IMR-90 (cell line): ENCODE measurements around the gene ADGRG4. TPM values are rescaled to one million over a fixed set of nuclear protein-coding genes. Genes with fewer than 3 reads are reported as not detected.

Experiments
- ATAC-seq: fragments of 200-7000 bp; cut with Tn5 transposase; 2 replicates; pipeline ENCODE4 v1.9.1; 2020; ENCODE audit warnings: low read depth, mild to moderate bottlenecking, moderate library complexity
- BruUV-seq: library from RNA; stranded (reverse); fragments of 400-500 nt; replicated peaks from 2 replicates; lab custom pipeline; 2021; lab: Mats Ljungman, UMichigan
- CTCF ChIA-PET: fragments of 300-600 bp; formaldehyde crosslinking; extraction: SDS; loops from one replicate; lab custom pipeline; 2021; ENCODE audit warnings: antibody characterized with exemption; lab: Yijun Ruan, JAX
- POLR2A ChIA-PET: fragments of 300-600 bp; sonication (Branson Sonifier 250); formaldehyde crosslinking; loops from one replicate; lab custom pipeline; 2022; ENCODE audit warnings: antibody characterized with exemption; ENCODE audit not compliant: unreplicated experiment; lab: Charles Lee
- DNase-seq: peaks from one replicate; pipeline ENCODE4 v3.0.0; 2013
- H2AFZ ChIP-seq: replicated peaks from 2 replicates; pipeline ENCODE3; 2013; ENCODE audit warnings: low read length, mild to moderate bottlenecking; ENCODE audit not compliant: poor library complexity
- H2AK5ac ChIP-seq: 2 replicates; pipeline ENCODE4 v1.6.1; 2013; ENCODE audit warnings: low read depth, low read length, inconsistent platforms
- H2AK9ac ChIP-seq: replicated peaks from 2 replicates; pipeline ENCODE3; 2013; ENCODE audit warnings: mild to moderate bottlenecking, low read depth, low read length, moderate library complexity; ENCODE audit not compliant: poor library complexity
- H2BK120ac ChIP-seq: 2 replicates; pipeline ENCODE4 v1.6.1; 2013; ENCODE audit warnings: low read depth, low read length, inconsistent platforms
- H2BK15ac ChIP-seq: 3 replicates; pipeline ENCODE4 v1.6.1; 2013; ENCODE audit warnings: low read depth, low read length, inconsistent platforms
- H2BK20ac ChIP-seq: 2 replicates; pipeline ENCODE4 v1.6.1; 2013; ENCODE audit warnings: low read depth, mild to moderate bottlenecking, inconsistent platforms, low read length, moderate library complexity
- H2BK5ac ChIP-seq: 2 replicates; pipeline ENCODE4 v1.6.1; 2013; ENCODE audit warnings: mild to moderate bottlenecking, low read depth, low read length, inconsistent platforms; ENCODE audit not compliant: poor library complexity, severe bottlenecking
- H3K14ac ChIP-seq: replicated peaks from 2 replicates; pipeline ENCODE4 v1.6.1; 2013; ENCODE audit warnings: low read depth, low read length, inconsistent platforms
- H3K18ac ChIP-seq: 2 replicates; pipeline ENCODE4 v1.6.1; 2013; ENCODE audit warnings: low read depth, low read length, control low read depth
- H3K23ac ChIP-seq: 2 replicates; pipeline ENCODE4 v1.6.1; 2013; ENCODE audit warnings: low read depth, low read length, inconsistent platforms
- H3K27ac ChIP-seq: 2 replicates; pipeline ENCODE4 v1.5.1; 2013; ENCODE audit warnings: mild to moderate bottlenecking, control low read depth, low read length; ENCODE audit not compliant: insufficient read depth
- H3K27me3 ChIP-seq: 2 replicates; pipeline ENCODE4 v1.6.1; 2013; ENCODE audit warnings: low read length; ENCODE audit not compliant: control insufficient read depth, insufficient read depth
- H3K36me3 ChIP-seq: 2 replicates; pipeline ENCODE4 v1.6.1; 2013; ENCODE audit warnings: low read length, mixed read lengths; ENCODE audit not compliant: control insufficient read depth, insufficient read depth
- H3K4ac ChIP-seq: 2 replicates; pipeline ENCODE4 v1.6.1; 2013; ENCODE audit warnings: low read depth, low read length, inconsistent platforms
- H3K4me1 ChIP-seq: 2 replicates; pipeline ENCODE4 v1.6.1; 2013; ENCODE audit warnings: low read length, mixed read lengths; ENCODE audit not compliant: control insufficient read depth, insufficient read depth
- H3K4me2 ChIP-seq: 2 replicates; pipeline ENCODE4 v1.6.1; 2013; ENCODE audit warnings: low read depth, mild to moderate bottlenecking, control low read depth, low read length, moderate library complexity
- H3K4me3 ChIP-seq: 2 replicates; pipeline ENCODE4 v1.5.1; 2013; ENCODE audit warnings: low read depth, mild to moderate bottlenecking, control low read depth, low read length, moderate library complexity; ENCODE audit not compliant: insufficient read depth
- H3K56ac ChIP-seq: 2 replicates; pipeline ENCODE4 v1.6.1; 2013; ENCODE audit warnings: low read length, inconsistent platforms; ENCODE audit not compliant: insufficient read depth; ENCODE audit errors: extremely low read depth
- H3K79me1 ChIP-seq, 2 experiments: 2 replicates each; pipeline ENCODE4 v1.6.1; 2013; ENCODE audit warnings: low read length in 2 of 2, inconsistent platforms in 1 of 2, low read depth in 1 of 2
- H3K9ac ChIP-seq: 2 replicates; pipeline ENCODE4 v1.6.1; 2013; ENCODE audit warnings: low read depth, low read length, control low read depth
- H3K9me1 ChIP-seq: 2 replicates; pipeline ENCODE4 v1.6.1; 2013; ENCODE audit warnings: low read length, inconsistent platforms; ENCODE audit not compliant: insufficient read depth
- H3K9me3 ChIP-seq: 2 replicates; pipeline ENCODE4 v1.6.1; 2013; ENCODE audit warnings: low read length; ENCODE audit not compliant: control insufficient read depth, insufficient read depth
- H4K20me1 ChIP-seq: 2 replicates; pipeline ENCODE4 v1.6.1; 2013; ENCODE audit warnings: low read length, inconsistent platforms; ENCODE audit not compliant: insufficient read depth
- H4K5ac ChIP-seq: 2 replicates; pipeline ENCODE4 v1.6.1; 2013; ENCODE audit warnings: mild to moderate bottlenecking, low read depth, low read length, control low read depth
- H4K8ac ChIP-seq, 2 experiments: 2 replicates each; pipeline ENCODE4 v1.6.1; 2013; ENCODE audit warnings: low read depth in 2 of 2, low read length in 2 of 2, control low read depth in 1 of 2, inconsistent platforms in 1 of 2
- H4K91ac ChIP-seq: 2 replicates; pipeline ENCODE4 v1.6.1; 2013; ENCODE audit warnings: low read depth, low read length, inconsistent platforms; ENCODE audit not compliant: insufficient read depth
- MXI1 ChIP-seq: IDR thresholded peaks from 2 replicates; pipeline ENCODE4 v1.6.1; 2012; ENCODE audit warnings: low read depth, mild to moderate bottlenecking, low read length, moderate library complexity, borderline replicate concordance
- SMC3 ChIP-seq: fragments of 150-350 bp; IDR thresholded peaks from 2 replicates; pipeline ENCODE4 v1.6.1; 2016; ENCODE audit warnings: low read depth, mild to moderate bottlenecking, antibody characterized with exemption, low read length, moderate library complexity
- WGBS, 2 experiments: methylation state at CpG; one replicate each; pipeline versions ENCODE4 v1.1.5 to v1.1.7; 2013; ENCODE audit warnings: missing lambda C conversion rate in 2 of 2; ENCODE audit not compliant: insufficient read length in 1 of 2; ENCODE audit errors: extremely low coverage in 2 of 2; 5-methylcytosine and 5-hydroxymethylcytosine counted together
- dilution Hi-C: fragments of 300-500 bp; cut with HindIII; formaldehyde crosslinking; loops from one replicate; pipeline ENCODE4 v1.14.3; 2018; ENCODE audit warnings: low sequenced_read_pairs; ENCODE audit not compliant: unreplicated experiment
- in situ Hi-C: fragments of 300-500 bp; cut with MboI; formaldehyde crosslinking; loops from 3 replicates; pipeline ENCODE4 v1.14.3; 2019; ENCODE audit warnings: low sequenced_read_pairs, inconsistent platforms, mixed read lengths
- intact Hi-C: fragments of 100-400 bp; cut with micrococcal nuclease; formaldehyde crosslinking; loops from 2 replicates; pipeline ENCODE4 v1.10.0; 2022
- polyA plus RNA-seq, 3 experiments: library from polyadenylated mRNA; depleted of rRNA; stranded (reverse); fragments of >200 nt; gene quantifications; 2 replicates each; pipeline ENCODE4 v1.2.3, GENCODE V29; 2012; ENCODE audit warnings: low replicate concordance in 1 of 3
- total RNA-seq: library from RNA; depleted of rRNA; stranded (reverse); fragments of >200 nt; gene quantifications from 2 replicates; pipeline ENCODE4 v1.2.3, GENCODE V29; 2012

The ADGRG4 gene
- total and polyA plus RNA-seq, 2 of the 4 experiments (the other 2 are of a cell fraction): under 0.01 TPM; not detected in 1

GRCh38 chrX:136431625-136432024 lies 130.9 kb downstream of the ADGRG4 start:
- Histone ChIP-seq H2BK120ac (no peak overlapping the region), H3K36me3 (no peaks in the 10 kb centered on the region), H3K23ac (no peak overlapping the region), H2AK9ac (no peak overlapping the region), H4K20me1 (no peaks in the 10 kb centered on the region), H3K14ac (no peak overlapping the region), H3K27ac (no peak overlapping the region), H2AFZ (no peak overlapping the region), H3K4me3 (no peak overlapping the region), H3K27me3 (no peaks in the 10 kb centered on the region; the same call in 1 of the 2 replicates), H3K79me1 (no peaks in the 10 kb centered on the region), H3K9me1 (no peaks in the 10 kb centered on the region), H4K8ac (no peak overlapping the region), H3K18ac (no peak overlapping the region), H3K56ac (no peak overlapping the region), H4K91ac (no peak overlapping the region), H2BK20ac (no peak overlapping the region), H2BK5ac (no peak overlapping the region), H4K5ac (no peak overlapping the region), H3K9me3 (no peaks in the 10 kb centered on the region), H2AK5ac (no peak overlapping the region), H3K4ac (no peak overlapping the region), H3K4me1 (no peaks in the 10 kb centered on the region), H3K4me2 (no peak overlapping the region), H2BK15ac (no peak overlapping the region), H3K9ac (no peak overlapping the region)
- dilution Hi-C loops (no loop called here), intact Hi-C loops (no loop called here), in situ Hi-C loops (no loop called here)
- TF ChIP-seq SMC3 (no peak), MXI1 (no peak)
- no TSS peak for BruUV-seq
- WGBS, 2 experiments: 67% methylated on average over 1 of the region's 1 CpG; no CpG with 5 or more reads in 1 of the 2 experiments
- no peak for ATAC-seq
- no peak for DNase-seq
- ChIA-PET POLR2A (no interaction called here), CTCF (no interaction called here)
